ENCODE results near the gene ERICH3.

DNA sequence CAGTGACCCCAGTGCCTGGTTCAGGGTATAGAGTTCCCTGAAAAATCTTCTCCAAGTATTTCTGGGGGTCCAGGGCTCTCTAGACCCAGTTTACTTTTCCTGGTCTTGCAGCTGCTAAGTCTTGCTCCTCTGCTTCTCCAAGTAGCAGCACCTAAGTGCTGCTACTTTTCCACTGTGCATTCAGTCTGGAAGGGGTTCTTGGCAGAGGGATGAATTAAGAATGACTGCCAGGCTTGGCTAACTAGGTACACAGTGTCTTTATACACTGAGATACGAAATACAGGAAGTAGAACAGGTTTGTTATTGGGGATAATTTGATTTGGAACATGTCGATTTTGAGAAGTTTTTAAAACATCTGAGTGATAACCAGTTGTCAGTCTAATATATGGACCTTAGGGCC lies 24.2 kb upstream of the ERICH3 start:
- TF ChIP-seq, protein P1, sequence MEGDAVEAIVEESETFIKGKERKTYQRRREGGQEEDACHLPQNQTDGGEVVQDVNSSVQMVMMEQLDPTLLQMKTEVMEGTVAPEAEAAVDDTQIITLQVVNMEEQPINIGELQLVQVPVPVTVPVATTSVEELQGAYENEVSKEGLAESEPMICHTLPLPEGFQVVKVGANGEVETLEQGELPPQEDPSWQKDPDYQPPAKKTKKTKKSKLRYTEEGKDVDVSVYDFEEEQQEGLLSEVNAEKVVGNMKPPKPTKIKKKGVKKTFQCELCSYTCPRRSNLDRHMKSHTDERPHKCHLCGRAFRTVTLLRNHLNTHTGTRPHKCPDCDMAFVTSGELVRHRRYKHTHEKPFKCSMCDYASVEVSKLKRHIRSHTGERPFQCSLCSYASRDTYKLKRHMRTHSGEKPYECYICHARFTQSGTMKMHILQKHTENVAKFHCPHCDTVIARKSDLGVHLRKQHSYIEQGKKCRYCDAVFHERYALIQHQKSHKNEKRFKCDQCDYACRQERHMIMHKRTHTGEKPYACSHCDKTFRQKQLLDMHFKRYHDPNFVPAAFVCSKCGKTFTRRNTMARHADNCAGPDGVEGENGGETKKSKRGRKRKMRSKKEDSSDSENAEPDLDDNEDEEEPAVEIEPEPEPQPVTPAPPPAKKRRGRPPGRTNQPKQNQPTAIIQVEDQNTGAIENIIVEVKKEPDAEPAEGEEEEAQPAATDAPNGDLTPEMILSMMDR (IDR thresholded peaks at IDR 0.05), result no peak
- no peak for TF ChIP-seq EP300 (IDR thresholded peaks at IDR 0.05)

All from ovary (tissue), 3 donors.